ENCODE results near the gene SH3TC1. TPM values are rescaled to one million over a fixed set of nuclear protein-coding genes. Genes with fewer than 3 reads are reported as not detected.

The SH3TC1 gene
- total and polyA plus RNA-seq, 2 of the 8 experiments (the other 6 are each of a cell fraction or from before 2014, with no cell fraction given), result 0.15 TPM; not detected in 1

GRCh38 chr4:8287343-8288280 lies 88.5 kb downstream of the SH3TC1 start:
- ChIA-PET CTCF (ENCODE audit: partially characterized antibody) (interaction anchor here (1.5 to 1.8 kb wide), 2 partner anchors 33 to 114 kb away, joined by 4 to 5 read pairs; no protein-coding TSS in a partner anchor), POLR2A (ENCODE audit: partially characterized antibody) (no interaction called here)
- no peak overlapping the region for H2BK120ac ChIP-seq (replicated peaks; ENCODE audit: low read depth, low read length)
- H2BK20ac ChIP-seq (ENCODE audit: low read length), result no peak overlapping the region
- no peak overlapping the region for H2AK5ac ChIP-seq (ENCODE audit: low read depth, low read length)
- H2BK12ac ChIP-seq (ENCODE audit: low read depth, low read length), result no peak overlapping the region
- no peak overlapping the region for H3K4ac ChIP-seq (replicated peaks; ENCODE audit: insufficient read length, low read depth, low read length)
- no peak overlapping the region for H4K5ac ChIP-seq (ENCODE audit: insufficient read length, low read depth, low read length)
- H4K91ac ChIP-seq (replicated peaks; ENCODE audit: insufficient read length, low read length), result no peak overlapping the region
- no peaks in the 10 kb centered on the region for H3K79me1 ChIP-seq (ENCODE audit: low read depth, low read length)
- H3K4me1 ChIP-seq (replicated peaks in 1 of 4; ENCODE audit: control insufficient read depth in 3 of 4, insufficient read depth in 4 of 4, low read length in 3 of 4), result no peaks in the 10 kb centered on the region
- H3K14ac ChIP-seq (ENCODE audit: insufficient read length), result no peak overlapping the region
- 89% methylated on average over 18 of the region's 18 CpGs; no CpG with 5 or more reads in 1 of the 2 experiments for WGBS, 2 experiments (ENCODE audit: extremely low coverage in 1 of 2, insufficient coverage in 1 of 2, insufficient read length in 1 of 2, insufficient replicate concordance in 2 of 2, low coverage in 1 of 2, low lambda C conversion rate in 2 of 2, missing lambda C conversion rate in 1 of 2)
- no peak overlapping the region for H3K27ac ChIP-seq (ENCODE audit: low read depth, low read length)
- H3K23ac ChIP-seq (ENCODE audit: insufficient read length), result no peak overlapping the region
- H3K18ac ChIP-seq (ENCODE audit: extremely low read depth, low read length), result no peak overlapping the region
- H2BK15ac ChIP-seq (ENCODE audit: low read length), result no peak overlapping the region
- DNase-seq (ENCODE audit: low read depth in 1 of 2, low spot score in 2 of 2) (no peak), FAIRE-seq (no peak)
- H3K79me2 ChIP-seq (ENCODE audit: control insufficient read depth in 1 of 2, insufficient read depth in 2 of 2, low read length in 2 of 2), result no peaks in the 10 kb centered on the region
- H3K4me2 ChIP-seq (ENCODE audit: insufficient read depth in 1 of 2, low read depth in 2 of 2, low read length in 2 of 2), result no peak overlapping the region
- H3K9me3 ChIP-seq (ENCODE audit: insufficient read depth in 2 of 2, low read depth in 1 of 2, low read length in 1 of 2), result no peaks in the 10 kb centered on the region
- no peak overlapping the region for H4K8ac ChIP-seq (ENCODE audit: extremely low read depth, insufficient read depth, low read length)
- H4K20me1 ChIP-seq (replicated peaks in 1 of 2; ENCODE audit: control insufficient read depth in 1 of 2, insufficient read depth in 2 of 2, low read length in 2 of 2), result peaks cover 0 to under 1% of the 10 kb centered on the region in 2 experiments
- no peak overlapping the region for H3K9ac ChIP-seq (replicated peaks in 1 of 4; ENCODE audit: extremely low read depth in 1 of 4, low read depth in 3 of 4, low read length in 3 of 4)
- H3K56ac ChIP-seq (replicated peaks; ENCODE audit: insufficient read length, low read depth, low read length), result no peak overlapping the region
- TF ChIP-seq ATF2 (IDR thresholded peaks at IDR 0.05; ENCODE audit: low read length) (no peak), EP300 (IDR thresholded peaks at IDR 0.05; ENCODE audit: borderline replicate concordance in 1 of 2, low read depth in 2 of 2, low read length in 2 of 2) (no peak), CHD2 (IDR thresholded peaks at IDR 0.05; ENCODE audit: low read length) (no peak), YY1 (IDR thresholded peaks at IDR 0.05; ENCODE audit: low read depth, low read length) (no peak), E2F6 (IDR thresholded peaks at IDR 0.05) (no peak)
- H2AFZ ChIP-seq (ENCODE audit: low read length), result no peak overlapping the region
- H3K4me3 ChIP-seq (ENCODE audit: extremely low read depth in 1 of 4, insufficient read depth in 2 of 4, low read depth in 3 of 4, low read length in 4 of 4), result no peak overlapping the region
- H3K36me3 ChIP-seq (ENCODE audit: control insufficient read depth in 2 of 4, insufficient read depth in 4 of 4, low read length in 3 of 4), result no peaks in the 10 kb centered on the region
- no peak overlapping the region for H2BK5ac ChIP-seq (ENCODE audit: low read depth, low read length)
- H3K23me2 ChIP-seq (ENCODE audit: low read depth, low read length), result no peaks in the 10 kb centered on the region
- H3K27me3 ChIP-seq (replicated peaks in 1 of 4; ENCODE audit: control insufficient read depth in 3 of 4, extremely low read depth in 1 of 4, insufficient read depth in 3 of 4, low read length in 3 of 4), result no peaks in the 10 kb centered on the region
